ENCODE measurements around the gene ZNF526.
A peak's percentile ranks its signal among the peaks of the same experiment; 100 is the strongest.

ZNF526 gene

GRCh38 chr19:42224940-42225717 is 5.0 kb downstream of the ZNF526 start:
- DNase-seq: no peak

GRCh38 chr19:42225718-42226292 is 5.7 kb downstream of the ZNF526 start:
- DNase-seq: no peak

GRCh38 chr19:42226886-42227285 is 6.8 kb downstream of the ZNF526 start:
- no peak for DNase-seq

- no peak for DNase-seq
These were observed 8.5 kb downstream of the ZNF526 start for GRCh38 chr19:42228641-42229040.

GRCh38 chr19:42229301-42229854 is 9.3 kb downstream of the ZNF526 start:
- DNase-seq: no peak

- DNase-seq: no peak
These were observed 9.8 kb downstream of the ZNF526 start for GRCh38 chr19:42229855-42230351.

GRCh38 chr19:42230571-42230970 is 10.5 kb downstream of the ZNF526 start:
- DNase-seq: no peak

- no peak for DNase-seq
These were observed 12.3 kb downstream of the ZNF526 start for GRCh38 chr19:42232435-42232834.

GRCh38 chr19:42233106-42233505 is 13.0 kb downstream of the ZNF526 start:
- DNase-seq: no peak

GRCh38 chr19:42233678-42234292 is 13.7 kb downstream of the ZNF526 start:
- no peak for DNase-seq

GRCh38 chr19:42234364-42234763 is 14.3 kb downstream of the ZNF526 start:
- no peak for DNase-seq

GRCh38 chr19:42235181-42235580 is 15.1 kb downstream of the ZNF526 start:
- no peak for DNase-seq

GRCh38 chr19:42239544-42240220 is 19.6 kb downstream of the ZNF526 start:
- DNase-seq: no peak

GRCh38 chr19:42241279-42241678 is 21.2 kb downstream of the ZNF526 start:
- no peak for DNase-seq

GRCh38 chr19:42242069-42242511 is 22.0 kb downstream of the ZNF526 start:
- DNase-seq: no peak

GRCh38 chr19:42242512-42243409 is 22.6 kb downstream of the ZNF526 start, which contains the start of gene GSK3A:
TSS of gene GSK3A (minus strand) at chr19:42242602. CDS start at chr19:42242465, 137 bp downstream.
- DNase-seq: peak; percentile 99

- peak; percentile 96 for DNase-seq
These were observed 24.5 kb downstream of the ZNF526 start for GRCh38 chr19:42244347-42245220.

- DNase-seq: no peak
These were observed 25.1 kb downstream of the ZNF526 start for GRCh38 chr19:42245231-42245630.

- peak; percentile 82 for DNase-seq
These were observed 26.2 kb downstream of the ZNF526 start for GRCh38 chr19:42246143-42246921.
